ENCODE measurements around the gene IPO13.

Gene IPO13

DNA sequence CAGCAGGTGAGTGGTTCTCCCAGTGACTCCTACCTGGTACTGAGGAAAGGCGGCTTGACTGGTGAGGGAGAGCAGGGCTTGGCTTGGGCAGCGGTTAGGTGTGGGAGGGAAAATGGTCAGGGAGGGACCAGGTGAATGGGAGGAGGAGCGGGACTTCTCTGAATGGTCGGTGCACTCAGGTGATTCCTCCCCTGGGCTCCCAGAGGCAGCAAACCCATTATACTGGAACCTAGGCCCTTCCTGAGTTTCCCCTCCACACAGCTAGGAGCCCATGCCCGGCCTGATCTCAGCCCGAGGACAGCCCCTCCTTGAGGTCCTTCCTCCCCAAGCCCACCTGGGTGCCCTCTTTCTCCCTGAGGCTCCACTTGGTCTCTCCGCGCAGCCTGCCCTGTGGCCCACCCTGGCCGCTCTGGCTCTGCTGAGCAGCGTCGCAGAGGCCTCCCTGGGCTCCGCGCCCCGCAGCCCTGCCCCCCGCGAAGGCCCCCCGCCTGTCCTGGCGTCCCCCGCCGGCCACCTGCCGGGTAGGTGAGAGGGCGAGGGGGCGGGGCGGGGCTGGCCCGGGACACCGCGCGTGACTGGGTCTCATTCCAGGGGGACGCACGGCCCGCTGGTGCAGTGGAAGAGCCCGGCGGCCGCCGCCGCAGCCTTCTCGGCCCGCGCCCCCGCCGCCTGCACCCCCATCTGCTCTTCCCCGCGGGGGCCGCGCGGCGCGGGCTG, 10.9 kb upstream of the IPO13 start:
- Mint-ChIP-seq H3K9me3 (no peaks in the 10 kb centered on the region), H3K4me3 (no peak overlapping the region), H3K27me3 (peaks cover 37% of the 10 kb centered on the region), H3K4me1 (ENCODE audit: low read depth) (peaks cover 17% of the 10 kb centered on the region), H3K27ac (no peak overlapping the region), H3K36me3 (ENCODE audit: low read depth) (peaks cover 17% of the 10 kb centered on the region)
- DNase-seq = no peak

DNA sequence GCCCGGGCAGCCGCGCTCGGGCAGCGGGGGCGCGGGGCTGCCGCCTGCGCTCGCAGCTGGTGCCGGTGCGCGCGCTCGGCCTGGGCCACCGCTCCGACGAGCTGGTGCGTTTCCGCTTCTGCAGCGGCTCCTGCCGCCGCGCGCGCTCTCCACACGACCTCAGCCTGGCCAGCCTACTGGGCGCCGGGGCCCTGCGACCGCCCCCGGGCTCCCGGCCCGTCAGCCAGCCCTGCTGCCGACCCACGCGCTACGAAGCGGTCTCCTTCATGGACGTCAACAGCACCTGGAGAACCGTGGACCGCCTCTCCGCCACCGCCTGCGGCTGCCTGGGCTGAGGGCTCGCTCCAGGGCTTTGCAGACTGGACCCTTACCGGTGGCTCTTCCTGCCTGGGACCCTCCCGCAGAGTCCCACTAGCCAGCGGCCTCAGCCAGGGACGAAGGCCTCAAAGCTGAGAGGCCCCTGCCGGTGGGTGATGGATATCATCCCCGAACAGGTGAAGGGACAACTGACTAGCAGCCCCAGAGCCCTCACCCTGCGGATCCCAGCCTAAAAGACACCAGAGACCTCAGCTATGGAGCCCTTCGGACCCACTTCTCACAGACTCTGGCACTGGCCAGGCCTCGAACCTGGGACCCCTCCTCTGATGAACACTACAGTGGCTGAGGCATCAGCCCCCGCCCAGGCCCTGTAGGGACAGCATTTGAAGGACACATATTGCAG, 10.2 kb upstream of the IPO13 start:
- H3K9me3 Mint-ChIP-seq = no peaks in the 10 kb centered on the region
- no peak overlapping the region for H3K27ac Mint-ChIP-seq
- peaks cover 17% of the 10 kb centered on the region for H3K4me1 Mint-ChIP-seq (ENCODE audit: low read depth)
- peaks cover 37% of the 10 kb centered on the region for H3K27me3 Mint-ChIP-seq
- H3K4me3 Mint-ChIP-seq = peak overlapping the region; percentile 23
- peaks cover 17% of the 10 kb centered on the region for H3K36me3 Mint-ChIP-seq (ENCODE audit: low read depth)
- no peak for DNase-seq

DNA sequence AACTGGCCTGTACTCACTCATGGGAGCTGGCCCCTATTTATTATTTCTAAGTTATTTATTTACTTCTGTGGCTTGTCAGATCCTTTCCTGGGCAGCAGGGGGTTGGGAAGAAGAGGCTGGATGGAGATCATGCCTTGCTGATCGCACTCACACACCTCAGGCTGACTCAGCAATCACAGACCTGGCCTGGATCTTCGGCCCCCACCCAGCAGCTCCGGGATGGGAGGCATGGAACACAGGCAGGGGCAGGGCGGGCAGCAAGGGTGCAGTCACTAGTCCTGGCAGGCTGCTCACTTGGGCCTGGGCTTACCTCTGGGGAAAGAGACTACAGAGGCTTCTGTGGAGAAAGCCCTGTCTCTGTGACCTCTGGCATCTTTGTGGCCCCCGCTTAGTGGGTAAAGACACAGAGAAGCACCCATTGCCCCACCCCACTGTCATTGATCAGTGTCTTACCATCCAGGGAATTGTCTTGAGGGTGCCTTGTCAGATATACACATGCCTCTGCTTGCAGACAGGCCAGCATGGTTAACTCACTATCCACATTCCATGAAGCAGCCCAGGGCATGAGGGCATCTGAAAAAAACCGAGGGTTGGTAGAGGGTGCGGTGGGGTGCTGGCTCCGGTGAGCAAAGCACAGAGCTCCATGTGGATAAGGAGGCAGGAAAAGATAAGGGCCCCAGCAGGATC, 9.4 kb upstream of the IPO13 start:
- H3K9me3 Mint-ChIP-seq = no peaks in the 10 kb centered on the region
- H3K27me3 Mint-ChIP-seq = peaks cover 36% of the 10 kb centered on the region
- H3K4me3 Mint-ChIP-seq = no peak overlapping the region

DNA sequence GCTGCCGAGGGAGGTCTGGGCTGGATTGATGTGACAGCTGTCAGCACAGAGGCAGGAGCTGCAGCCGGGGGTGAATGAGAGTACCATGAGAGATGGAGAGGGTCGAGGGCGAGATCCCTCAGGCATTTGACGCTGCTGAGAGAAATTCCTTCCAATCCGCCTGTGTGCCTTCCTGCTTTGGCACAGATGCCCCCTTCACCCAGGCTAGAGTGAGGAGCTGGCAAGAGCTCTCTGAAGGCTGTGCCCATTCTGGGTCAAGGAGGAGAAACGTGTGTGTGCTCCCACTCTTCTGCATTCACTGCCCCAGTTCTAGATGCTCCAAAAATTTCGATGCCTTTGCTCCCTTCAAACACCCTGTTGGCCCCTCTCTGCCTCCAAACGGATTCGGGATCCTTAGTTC, 8.4 kb upstream of the IPO13 start:
- Mint-ChIP-seq H3K27me3 (peaks cover 26% of the 10 kb centered on the region), H3K4me3 (no peak overlapping the region), H3K9me3 (no peaks in the 10 kb centered on the region), H3K36me3 (ENCODE audit: low read depth) (peaks cover 28% of the 10 kb centered on the region), H3K4me1 (ENCODE audit: low read depth) (peaks cover 17% of the 10 kb centered on the region), H3K27ac (no peak overlapping the region)
- DNase-seq = no peak

More for the DNA sequence above, 9.4 kb upstream of the IPO13 start:
- H3K4me1 Mint-ChIP-seq (ENCODE audit: low read depth) = peaks cover 17% of the 10 kb centered on the region
- H3K36me3 Mint-ChIP-seq (ENCODE audit: low read depth) = peaks cover 20% of the 10 kb centered on the region
- no peak overlapping the region for H3K27ac Mint-ChIP-seq
- no peak for DNase-seq

DNA sequence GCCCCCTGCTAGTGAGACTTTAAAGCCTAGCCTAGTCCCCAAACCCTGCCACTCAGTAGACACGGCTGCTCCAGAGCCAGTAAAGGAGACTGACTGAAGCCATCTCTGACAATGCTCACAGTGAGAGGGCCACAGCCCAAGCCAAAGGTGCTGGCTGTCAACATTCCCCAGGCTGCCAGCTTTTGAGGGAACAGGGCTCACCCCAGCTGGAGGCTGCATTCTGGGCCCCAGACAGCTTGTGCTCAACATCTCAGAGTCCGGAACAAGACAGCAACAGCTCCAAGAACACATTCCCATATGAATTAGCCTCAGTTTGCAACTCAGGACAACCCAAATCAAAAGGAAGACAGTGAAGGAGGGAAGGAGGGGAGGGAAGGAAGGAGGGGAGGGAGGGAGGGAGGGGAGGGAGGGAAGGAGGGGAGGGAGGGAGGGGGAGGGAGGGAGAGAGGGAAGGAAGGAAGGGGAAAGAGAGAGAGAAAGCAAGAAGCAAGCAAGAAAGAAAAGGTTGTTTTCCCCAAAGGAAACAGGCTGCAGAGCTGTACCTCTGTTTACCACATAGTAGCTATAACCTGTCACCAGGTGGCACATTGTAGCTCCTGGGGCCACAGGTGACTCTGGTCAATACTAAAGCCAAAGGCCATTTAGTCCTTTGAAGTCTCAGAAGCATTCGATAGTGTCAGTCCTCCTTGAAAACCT, 7.7 kb upstream of the IPO13 start:
- DNase-seq = no peak
- Mint-ChIP-seq H3K9me3 (no peaks in the 10 kb centered on the region), H3K4me1 (ENCODE audit: low read depth) (peaks cover 13% of the 10 kb centered on the region), H3K27ac (no peak overlapping the region), H3K4me3 (no peak overlapping the region), H3K27me3 (peaks cover 22% of the 10 kb centered on the region), H3K36me3 (ENCODE audit: low read depth) (peaks cover 28% of the 10 kb centered on the region)

DNA sequence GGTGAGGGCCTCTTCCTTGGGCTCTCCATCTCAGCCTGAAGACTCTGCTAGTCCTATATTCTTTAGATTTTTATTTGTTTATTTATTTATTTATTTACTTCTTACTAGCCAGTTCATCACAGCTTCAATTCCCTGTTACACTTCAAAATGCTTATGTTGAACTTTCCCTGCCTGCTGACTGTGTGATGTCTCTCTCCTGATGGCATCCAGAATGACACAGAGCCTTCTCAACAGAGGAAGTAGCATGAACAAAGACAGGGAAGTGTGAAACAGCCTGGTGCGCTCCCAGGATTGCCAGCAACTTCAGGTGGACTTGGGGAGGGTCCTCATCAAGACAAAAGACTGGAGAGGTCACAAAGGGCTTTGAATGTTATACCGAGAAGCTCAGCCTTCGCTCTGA, 4.3 kb upstream of the IPO13 start:
- peaks cover 28% of the 10 kb centered on the region for H3K4me1 Mint-ChIP-seq (ENCODE audit: low read depth)
- H3K4me3 Mint-ChIP-seq = no peak overlapping the region
- H3K9me3 Mint-ChIP-seq = no peaks in the 10 kb centered on the region
- no peak overlapping the region for H3K27ac Mint-ChIP-seq
- no peaks in the 10 kb centered on the region for H3K27me3 Mint-ChIP-seq
- no peak for DNase-seq
- H3K36me3 Mint-ChIP-seq (ENCODE audit: low read depth) = peaks cover 45% of the 10 kb centered on the region

DNA sequence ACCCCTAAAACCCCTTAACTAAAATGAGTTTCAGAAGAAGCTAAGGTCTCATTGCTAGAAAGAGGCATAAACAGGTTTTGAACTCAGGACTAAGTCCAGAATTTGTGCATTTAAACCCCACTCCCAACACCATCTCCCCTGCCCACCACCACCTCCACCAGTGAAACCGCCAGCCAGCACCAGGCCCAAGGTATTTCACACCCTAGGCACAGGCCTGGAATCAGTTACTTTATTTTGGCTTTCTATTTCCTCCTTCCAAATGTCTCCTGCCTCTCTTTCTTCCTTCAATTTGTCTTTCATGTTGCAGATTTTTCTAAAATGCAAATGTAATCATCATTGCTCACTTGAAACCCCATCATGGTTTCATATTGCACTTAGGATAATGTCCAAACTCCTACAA, 1.9 kb upstream of the IPO13 start:
- no peaks in the 10 kb centered on the region for H3K27me3 Mint-ChIP-seq
- no peaks in the 10 kb centered on the region for H3K9me3 Mint-ChIP-seq
- H3K4me3 Mint-ChIP-seq = peak overlapping the region; percentile 94
- H3K27ac Mint-ChIP-seq = peak overlapping the region; percentile 66
- H3K36me3 Mint-ChIP-seq (ENCODE audit: low read depth) = peaks cover 48% of the 10 kb centered on the region
- DNase-seq = no peak
- peaks cover 47% of the 10 kb centered on the region for H3K4me1 Mint-ChIP-seq (ENCODE audit: low read depth)

DNA sequence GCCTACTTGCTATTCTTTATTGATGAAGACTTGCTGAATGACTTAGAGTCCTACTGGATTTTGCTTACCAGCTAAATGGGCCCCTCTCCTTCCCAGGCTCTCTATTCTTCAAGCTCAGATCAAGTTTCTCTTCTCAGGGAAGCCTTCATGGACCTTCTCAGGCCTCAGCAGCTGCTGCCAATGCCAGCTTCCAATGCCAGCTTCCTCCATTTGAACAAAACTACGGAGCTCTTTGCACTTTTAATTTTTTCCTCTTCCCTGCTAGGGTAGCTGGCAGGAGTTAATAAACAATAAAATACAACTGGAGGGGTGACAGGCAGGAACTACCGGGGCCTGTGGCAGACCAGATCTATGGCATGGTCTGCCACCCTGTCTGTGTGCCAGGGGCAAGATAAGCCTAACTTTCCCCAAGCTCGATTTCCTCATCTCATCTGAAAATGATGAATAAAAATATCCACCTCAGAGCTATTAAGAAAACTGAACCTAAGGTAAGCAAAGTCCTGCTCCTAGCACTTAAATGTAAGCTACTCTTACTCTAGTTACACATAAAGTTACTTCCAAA, 995 bp upstream of the IPO13 start:
- Mint-ChIP-seq H3K4me3 (peak overlapping the region; percentile 94), H3K27ac (peak overlapping the region; percentile 98), H3K9me3 (no peaks in the 10 kb centered on the region), H3K27me3 (no peaks in the 10 kb centered on the region), H3K36me3 (ENCODE audit: low read depth) (peaks cover 53% of the 10 kb centered on the region), H3K4me1 (ENCODE audit: low read depth) (peaks cover 53% of the 10 kb centered on the region)
- no peak for DNase-seq

DNA sequence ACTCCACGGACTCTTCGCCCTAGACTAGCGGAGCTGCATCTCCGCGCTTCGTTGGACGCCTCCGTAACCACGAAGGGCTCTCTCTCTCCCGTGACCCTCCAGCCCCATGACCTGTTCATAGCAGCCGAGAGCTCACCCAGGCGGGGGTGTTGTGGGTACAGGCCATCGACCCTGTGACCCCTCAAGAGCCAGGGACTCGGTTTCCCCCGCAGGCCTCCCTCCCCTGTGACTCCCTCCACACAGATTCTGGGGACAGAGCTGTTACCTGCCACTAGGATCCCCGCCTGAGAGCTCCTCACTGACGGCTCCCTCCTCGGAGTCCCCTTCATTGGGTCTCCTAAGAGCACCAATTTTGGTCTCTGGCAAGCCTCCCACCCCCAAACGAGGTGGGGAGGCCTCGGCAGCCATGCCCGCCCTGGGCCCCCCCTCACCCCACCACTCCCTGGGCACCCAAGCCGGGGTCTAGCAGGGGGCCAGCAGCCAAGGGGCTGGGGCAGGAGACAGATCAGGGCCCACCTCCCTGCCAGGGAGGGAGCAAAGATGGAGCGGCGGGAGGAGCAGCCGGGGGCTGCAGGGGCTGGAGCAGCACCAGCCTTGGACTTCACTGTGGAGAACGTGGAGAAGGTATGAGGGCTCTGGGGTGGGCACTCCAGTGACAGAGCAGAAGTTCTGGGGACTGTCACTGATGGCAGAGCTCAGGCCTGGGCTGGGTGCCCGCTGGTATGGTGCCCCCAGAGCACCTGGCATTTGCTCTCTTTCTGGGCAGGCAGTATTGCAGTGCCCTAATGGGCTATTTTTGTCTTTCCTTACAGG, 517 bp downstream of the IPO13 start:
- Mint-ChIP-seq H3K27ac (peak overlapping the region; percentile 98), H3K4me1 (ENCODE audit: low read depth) (peaks cover 62% of the 10 kb centered on the region), H3K4me3 (peak overlapping the region; percentile 94), H3K9me3 (no peaks in the 10 kb centered on the region), H3K27me3 (no peaks in the 10 kb centered on the region), H3K36me3 (ENCODE audit: low read depth) (peaks cover 59% of the 10 kb centered on the region)
- no peak for DNase-seq

DNA sequence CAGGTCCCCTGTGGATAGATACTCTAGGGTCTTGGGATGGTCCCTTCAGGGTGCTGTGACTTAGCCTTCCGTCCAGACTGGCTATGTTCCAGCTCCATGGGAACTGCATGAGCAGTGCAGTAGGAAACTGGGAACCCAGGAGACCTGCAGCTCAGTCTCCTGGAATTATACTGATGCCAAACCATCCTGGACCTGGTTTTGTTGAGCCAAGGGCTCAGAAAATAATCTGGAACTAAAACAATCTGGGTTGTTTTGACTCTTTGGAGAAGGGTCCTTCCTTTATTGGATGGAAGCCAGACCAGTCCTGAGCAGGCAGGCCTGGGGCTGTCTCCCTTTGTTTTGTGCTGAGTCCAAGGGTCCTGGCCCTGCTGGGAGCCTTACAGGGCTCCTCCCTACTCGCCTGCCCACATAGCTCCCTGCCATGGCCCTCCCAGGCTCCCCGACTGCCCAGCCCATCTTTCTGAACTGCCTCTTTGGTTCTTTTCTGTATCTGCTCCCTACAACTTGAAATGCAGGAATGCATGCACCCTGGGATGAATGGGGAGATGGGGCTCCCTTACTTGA, 1.2 kb downstream of the IPO13 start:
- H3K9me3 Mint-ChIP-seq = no peaks in the 10 kb centered on the region
- peak overlapping the region; percentile 94 for H3K4me3 Mint-ChIP-seq
- no peak for DNase-seq
- peaks cover 59% of the 10 kb centered on the region for H3K4me1 Mint-ChIP-seq (ENCODE audit: low read depth)
- H3K27ac Mint-ChIP-seq = peak overlapping the region; percentile 98
- H3K36me3 Mint-ChIP-seq (ENCODE audit: low read depth) = peaks cover 53% of the 10 kb centered on the region
- no peaks in the 10 kb centered on the region for H3K27me3 Mint-ChIP-seq

DNA sequence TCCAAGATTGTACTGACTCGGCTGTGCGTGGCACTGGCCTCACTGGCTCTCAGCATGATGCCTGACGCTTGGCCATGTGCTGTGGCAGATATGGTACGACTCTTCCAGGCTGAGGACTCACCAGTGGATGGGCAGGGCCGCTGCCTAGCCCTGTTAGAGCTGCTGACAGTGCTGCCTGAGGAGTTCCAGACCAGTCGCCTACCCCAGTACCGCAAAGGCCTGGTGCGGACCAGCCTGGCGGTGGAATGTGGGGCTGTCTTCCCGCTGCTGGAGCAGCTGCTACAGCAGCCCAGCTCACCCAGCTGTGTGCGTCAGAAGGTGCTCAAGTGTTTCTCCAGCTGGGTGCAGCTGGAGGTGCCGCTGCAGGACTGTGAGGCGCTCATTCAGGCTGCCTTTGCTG, 2.9 kb downstream of the IPO13 start:
- Mint-ChIP-seq H3K4me1 (ENCODE audit: low read depth) (peaks cover 52% of the 10 kb centered on the region), H3K27me3 (no peaks in the 10 kb centered on the region), H3K27ac (no peak overlapping the region), H3K36me3 (ENCODE audit: low read depth) (peaks cover 46% of the 10 kb centered on the region), H3K4me3 (no peak overlapping the region), H3K9me3 (no peaks in the 10 kb centered on the region)
- DNase-seq = no peak

DNA sequence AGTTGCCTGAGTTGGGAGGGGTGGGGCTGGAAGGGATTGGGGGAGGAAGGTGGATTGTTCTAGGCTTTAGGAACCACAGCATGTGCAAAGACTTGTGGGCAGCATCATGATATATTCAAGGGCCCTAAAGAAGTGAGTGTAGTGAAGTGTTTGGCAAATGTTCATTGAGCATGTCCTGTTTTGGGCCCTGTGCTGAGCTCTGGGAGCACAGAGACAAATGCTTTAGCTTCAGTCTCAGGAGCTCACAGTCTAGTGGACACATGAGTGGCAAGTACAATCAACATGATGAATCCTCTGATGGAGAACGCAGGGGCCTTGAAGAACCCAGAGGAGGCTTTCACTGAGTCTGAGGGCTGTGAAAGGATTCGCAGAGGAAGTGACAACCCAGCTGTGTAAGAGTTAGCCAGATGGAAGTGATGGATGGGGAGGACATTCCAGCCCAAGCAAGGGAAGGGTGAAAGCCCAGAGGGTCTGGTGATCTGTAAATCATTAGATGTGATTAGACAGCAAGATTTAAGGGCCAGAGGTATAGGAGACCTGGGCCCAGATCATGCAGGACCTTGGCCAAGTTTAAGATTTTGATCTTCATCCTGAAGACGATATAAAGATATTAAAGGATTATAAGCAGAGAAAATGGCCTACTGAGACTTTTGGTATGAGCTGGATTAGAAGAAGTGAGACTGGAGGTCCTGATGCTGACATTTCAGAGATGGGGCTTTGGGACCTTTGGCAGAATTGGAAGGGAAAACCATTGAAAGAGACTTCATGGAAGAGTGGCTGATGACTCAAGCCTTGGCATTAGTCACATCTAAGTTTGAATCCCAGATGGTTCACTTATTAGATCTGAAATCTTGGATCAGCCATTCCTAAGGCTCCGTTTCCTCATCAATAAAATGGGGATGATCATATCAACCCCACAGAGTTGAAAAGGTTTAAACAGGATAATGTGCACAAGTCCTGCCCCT, 4.6 kb downstream of the IPO13 start:
- H3K4me3 Mint-ChIP-seq = no peak overlapping the region
- H3K27me3 Mint-ChIP-seq = no peaks in the 10 kb centered on the region
- H3K4me1 Mint-ChIP-seq (ENCODE audit: low read depth) = peaks cover 36% of the 10 kb centered on the region
- H3K9me3 Mint-ChIP-seq = no peaks in the 10 kb centered on the region
- no peak overlapping the region for H3K27ac Mint-ChIP-seq
- H3K36me3 Mint-ChIP-seq (ENCODE audit: low read depth) = peaks cover 39% of the 10 kb centered on the region
- no peak for DNase-seq
